ENCODE data around the gene SELENOI. TPM values are rescaled to one million over a fixed set of nuclear protein-coding genes. Genes with fewer than 3 reads are reported as not detected.

SELENOI gene
- total RNA-seq, 1 experiment from 2014 or later = 63.3 TPM

DNA sequence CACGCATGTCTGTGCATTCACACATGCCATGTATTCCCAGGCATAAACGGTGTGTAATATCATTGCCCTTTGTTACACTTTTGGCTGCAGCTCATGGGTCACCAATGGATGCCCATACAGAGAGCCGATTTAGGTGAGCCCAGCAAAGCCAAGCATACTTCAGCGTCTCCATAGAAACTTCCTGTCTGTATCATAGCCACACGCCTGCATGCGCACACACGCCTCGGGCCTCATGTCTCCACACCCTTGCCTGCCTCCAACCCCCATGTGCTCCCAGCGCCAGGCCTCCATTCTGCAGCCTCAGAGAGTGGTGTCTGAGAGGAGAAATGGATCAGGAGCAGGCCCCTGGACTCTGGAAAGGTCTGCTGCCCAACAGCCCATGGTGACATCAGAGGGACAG lies 33.5 kb upstream of the SELENOI start (continued):
- TF ChIP-seq, protein P1, sequence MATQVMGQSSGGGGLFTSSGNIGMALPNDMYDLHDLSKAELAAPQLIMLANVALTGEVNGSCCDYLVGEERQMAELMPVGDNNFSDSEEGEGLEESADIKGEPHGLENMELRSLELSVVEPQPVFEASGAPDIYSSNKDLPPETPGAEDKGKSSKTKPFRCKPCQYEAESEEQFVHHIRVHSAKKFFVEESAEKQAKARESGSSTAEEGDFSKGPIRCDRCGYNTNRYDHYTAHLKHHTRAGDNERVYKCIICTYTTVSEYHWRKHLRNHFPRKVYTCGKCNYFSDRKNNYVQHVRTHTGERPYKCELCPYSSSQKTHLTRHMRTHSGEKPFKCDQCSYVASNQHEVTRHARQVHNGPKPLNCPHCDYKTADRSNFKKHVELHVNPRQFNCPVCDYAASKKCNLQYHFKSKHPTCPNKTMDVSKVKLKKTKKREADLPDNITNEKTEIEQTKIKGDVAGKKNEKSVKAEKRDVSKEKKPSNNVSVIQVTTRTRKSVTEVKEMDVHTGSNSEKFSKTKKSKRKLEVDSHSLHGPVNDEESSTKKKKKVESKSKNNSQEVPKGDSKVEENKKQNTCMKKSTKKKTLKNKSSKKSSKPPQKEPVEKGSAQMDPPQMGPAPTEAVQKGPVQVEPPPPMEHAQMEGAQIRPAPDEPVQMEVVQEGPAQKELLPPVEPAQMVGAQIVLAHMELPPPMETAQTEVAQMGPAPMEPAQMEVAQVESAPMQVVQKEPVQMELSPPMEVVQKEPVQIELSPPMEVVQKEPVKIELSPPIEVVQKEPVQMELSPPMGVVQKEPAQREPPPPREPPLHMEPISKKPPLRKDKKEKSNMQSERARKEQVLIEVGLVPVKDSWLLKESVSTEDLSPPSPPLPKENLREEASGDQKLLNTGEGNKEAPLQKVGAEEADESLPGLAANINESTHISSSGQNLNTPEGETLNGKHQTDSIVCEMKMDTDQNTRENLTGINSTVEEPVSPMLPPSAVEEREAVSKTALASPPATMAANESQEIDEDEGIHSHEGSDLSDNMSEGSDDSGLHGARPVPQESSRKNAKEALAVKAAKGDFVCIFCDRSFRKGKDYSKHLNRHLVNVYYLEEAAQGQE (IDR thresholded peaks at IDR 0.05; ENCODE audit: low read depth) = no peak
- TF ChIP-seq ZNF274 (IDR thresholded peaks at IDR 0.05; ENCODE audit: low read depth, low read length) = no peak
- TF ChIP-seq, protein P2, sequence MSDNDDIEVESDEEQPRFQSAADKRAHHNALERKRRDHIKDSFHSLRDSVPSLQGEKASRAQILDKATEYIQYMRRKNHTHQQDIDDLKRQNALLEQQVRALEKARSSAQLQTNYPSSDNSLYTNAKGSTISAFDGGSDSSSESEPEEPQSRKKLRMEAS (IDR thresholded peaks at IDR 0.05) = no peak

DNA sequence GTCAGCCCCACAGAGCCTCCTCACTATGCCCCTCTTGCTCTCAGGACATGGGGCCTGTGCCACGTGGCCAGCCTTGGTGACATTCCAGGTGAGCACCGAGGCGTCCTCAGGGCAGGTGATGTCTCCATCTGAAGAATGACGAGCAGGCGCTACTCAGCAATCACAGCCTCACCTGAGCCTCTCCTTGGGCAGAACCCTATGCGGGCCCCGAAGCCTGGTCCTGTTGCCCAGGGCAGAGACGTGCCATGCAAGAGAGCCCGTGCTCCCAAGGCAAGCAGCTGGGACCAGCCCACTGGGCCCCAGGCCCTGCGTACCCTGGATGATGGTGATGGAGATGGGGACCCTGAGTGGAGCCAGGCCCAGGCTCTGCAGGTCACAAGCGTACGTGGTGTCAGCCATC lies 32.5 kb upstream of the SELENOI start:
- BruUV-seq (replicated peaks) = no TSS peak
- intact Hi-C loops (cut with micrococcal nuclease) = no loop called here
- CTCF ChIA-PET = no interaction called here
- no peak for TF ChIP-seq EZH2phosphoT487 (IDR thresholded peaks at IDR 0.05; ENCODE audit: borderline replicate concordance)
- no peak for TF ChIP-seq YY1 (IDR thresholded peaks at IDR 0.05; ENCODE audit: extremely low read depth, insufficient replicate concordance, low read depth, low read length)
- no peak for TF ChIP-seq RAD21 (IDR thresholded peaks at IDR 0.05; ENCODE audit: low read depth)
- TF ChIP-seq SRF (IDR thresholded peaks at IDR 0.05; ENCODE audit: low read depth) = no peak
- TF ChIP-seq, protein P3, sequence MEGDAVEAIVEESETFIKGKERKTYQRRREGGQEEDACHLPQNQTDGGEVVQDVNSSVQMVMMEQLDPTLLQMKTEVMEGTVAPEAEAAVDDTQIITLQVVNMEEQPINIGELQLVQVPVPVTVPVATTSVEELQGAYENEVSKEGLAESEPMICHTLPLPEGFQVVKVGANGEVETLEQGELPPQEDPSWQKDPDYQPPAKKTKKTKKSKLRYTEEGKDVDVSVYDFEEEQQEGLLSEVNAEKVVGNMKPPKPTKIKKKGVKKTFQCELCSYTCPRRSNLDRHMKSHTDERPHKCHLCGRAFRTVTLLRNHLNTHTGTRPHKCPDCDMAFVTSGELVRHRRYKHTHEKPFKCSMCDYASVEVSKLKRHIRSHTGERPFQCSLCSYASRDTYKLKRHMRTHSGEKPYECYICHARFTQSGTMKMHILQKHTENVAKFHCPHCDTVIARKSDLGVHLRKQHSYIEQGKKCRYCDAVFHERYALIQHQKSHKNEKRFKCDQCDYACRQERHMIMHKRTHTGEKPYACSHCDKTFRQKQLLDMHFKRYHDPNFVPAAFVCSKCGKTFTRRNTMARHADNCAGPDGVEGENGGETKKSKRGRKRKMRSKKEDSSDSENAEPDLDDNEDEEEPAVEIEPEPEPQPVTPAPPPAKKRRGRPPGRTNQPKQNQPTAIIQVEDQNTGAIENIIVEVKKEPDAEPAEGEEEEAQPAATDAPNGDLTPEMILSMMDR (IDR thresholded peaks at IDR 0.05 in 2 of 3, conservative IDR thresholded peaks at IDR 0.05 in 1 of 3; ENCODE audit: borderline replicate concordance in 1 of 3, insufficient read depth in 1 of 3, low read depth in 2 of 3, low read length in 2 of 3) = no peak
- no peak for TF ChIP-seq ZFX (IDR thresholded peaks at IDR 0.05)
- no peak for TF ChIP-seq POLR2AphosphoS5 (IDR thresholded peaks at IDR 0.05; ENCODE audit: low read depth, low read length)
- no peak for TF ChIP-seq EGR1 (IDR thresholded peaks at IDR 0.05; ENCODE audit: low read depth)
- TF ChIP-seq CEBPB (IDR thresholded peaks at IDR 0.05; ENCODE audit: low read depth) = no peak
- TF ChIP-seq, protein P2 (IDR thresholded peaks at IDR 0.05) = no peak
- TF ChIP-seq FOSL1 (IDR thresholded peaks at IDR 0.05; ENCODE audit: low read depth) = no peak
- no peak for TF ChIP-seq SP1 (IDR thresholded peaks at IDR 0.05; ENCODE audit: low read depth)
- TF ChIP-seq, protein P4, sequence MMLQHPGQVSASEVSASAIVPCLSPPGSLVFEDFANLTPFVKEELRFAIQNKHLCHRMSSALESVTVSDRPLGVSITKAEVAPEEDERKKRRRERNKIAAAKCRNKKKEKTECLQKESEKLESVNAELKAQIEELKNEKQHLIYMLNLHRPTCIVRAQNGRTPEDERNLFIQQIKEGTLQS (IDR thresholded peaks at IDR 0.05) = no peak
- TF ChIP-seq JUND (IDR thresholded peaks at IDR 0.05) = no peak
- TF ChIP-seq ELF1 (IDR thresholded peaks at IDR 0.05; ENCODE audit: borderline replicate concordance, low read depth) = no peak
- TF ChIP-seq SIN3A (IDR thresholded peaks at IDR 0.05; ENCODE audit: low read depth) = no peak
- TF ChIP-seq POLR2A (IDR thresholded peaks at IDR 0.05; ENCODE audit: borderline replicate concordance, extremely low read depth, insufficient read depth, insufficient read length) = no peak

More for the DNA sequence above, 32.5 kb upstream of the SELENOI start:
- no peak overlapping the region for H2AFZ ChIP-seq (ENCODE audit: low read depth, low read length, poor library complexity, severe bottlenecking)
- H3K9ac ChIP-seq (ENCODE audit: low read length) = no peak overlapping the region
- POLR2A ChIA-PET = no interaction called here
- no peaks in the 10 kb centered on the region for H3K79me2 ChIP-seq (ENCODE audit: insufficient read depth, low read length)
- no peaks in the 10 kb centered on the region; the same call in 1 of the 2 replicates for H3K27me3 ChIP-seq (ENCODE audit: insufficient read depth, low read length)
- no peaks in the 10 kb centered on the region for H3K4me1 ChIP-seq (ENCODE audit: control insufficient read depth in 1 of 2, insufficient read depth in 2 of 2, low read length in 2 of 2)
- no peak overlapping the region for H3K4me2 ChIP-seq (ENCODE audit: low read length)
- no peak for ATAC-seq
- no peaks in the 10 kb centered on the region for H4K20me1 ChIP-seq (ENCODE audit: insufficient read depth)
- RAD21 ChIA-PET (ENCODE audit: low non-redundant PET in 1 of 2, low total read pairs in 2 of 2, uncharacterized antibody in 2 of 2, unreplicated experiment in 2 of 2) = no interaction called here
- no peaks in the 10 kb centered on the region for H3K36me3 ChIP-seq (ENCODE audit: control insufficient read depth in 1 of 2, insufficient read depth in 2 of 2, low read length in 2 of 2)
- no peak overlapping the region for H3K27ac ChIP-seq (ENCODE audit: low read depth, low read length)
- H3K9me2 ChIP-seq (ENCODE audit: insufficient read depth) = no peaks in the 10 kb centered on the region
- no peaks in the 10 kb centered on the region for H3K9me3 ChIP-seq (ENCODE audit: control insufficient read depth in 1 of 2, insufficient read depth in 1 of 2, low read depth in 1 of 2, low read length in 2 of 2)
- H3K4me3 ChIP-seq (replicated peaks in 1 of 2; ENCODE audit: low read depth in 1 of 2, low read length in 2 of 2) = no peak overlapping the region
- DNase-seq (ENCODE audit: low read depth, low spot score) = no peak

Data from HCT116 (cell line).